ENCODE data around the gene COA6.

GRCh38 chr1:234429434-234429806 is 56.2 kb downstream of the COA6 start:
- TF ChIP-seq BHLHE40 (IDR thresholded peaks at IDR 0.05; ENCODE audit: borderline replicate concordance): no peak
- TF ChIP-seq SP1 (IDR thresholded peaks at IDR 0.05): no peak
- TF ChIP-seq FOXM1 (IDR thresholded peaks at IDR 0.05; ENCODE audit: borderline replicate concordance): no peak
- TF ChIP-seq LEF1 (IDR thresholded peaks at IDR 0.05; ENCODE audit: borderline replicate concordance): no peak
- TF ChIP-seq NFRKB (IDR thresholded peaks at IDR 0.05): no peak
- TF ChIP-seq ELF4 (IDR thresholded peaks at IDR 0.05): no peak
- no peak for TF ChIP-seq HDGF (IDR thresholded peaks at IDR 0.05; ENCODE audit: borderline replicate concordance)
- no peak for TF ChIP-seq SUZ12 (IDR thresholded peaks at IDR 0.05)
- no peak for TF ChIP-seq FOXA1 (IDR thresholded peaks at IDR 0.05)
- no peak for TF ChIP-seq L3MBTL2 (conservative IDR thresholded peaks at IDR 0.05)
- no peak for TF ChIP-seq CTBP1 (IDR thresholded peaks at IDR 0.05; ENCODE audit: borderline replicate concordance)
- no peak for TF ChIP-seq FOXK2 (IDR thresholded peaks at IDR 0.05)
